Measurements from ENCODE around the gene GAPVD1. TPM values are rescaled to one million over a fixed set of nuclear protein-coding genes. Genes with fewer than 3 reads are reported as not detected.

Gene GAPVD1
- total and polyA plus RNA-seq, 2 of the 13 experiments (the other 11 are each of a cell fraction or from before 2014, with no cell fraction given): 11.1 to 33.2 TPM

- TF ChIP-seq ZNF318 (CRISPR knock-in tag; IDR thresholded peaks at IDR 0.05): 0 out of 2 replicates have a peak, but pooled peaks have one; percentile 70
- TF ChIP-seq ZSCAN12 (CRISPR knock-in tag; IDR thresholded peaks at IDR 0.05): no peak
- peak; percentile 65 for TF ChIP-seq PPARG (CRISPR knock-in tag; conservative IDR thresholded peaks at IDR 0.05)
- no peak for TF ChIP-seq GMEB1 (CRISPR knock-in tag; IDR thresholded peaks at IDR 0.05; ENCODE audit: borderline replicate concordance)
- TF ChIP-seq, protein P1, sequence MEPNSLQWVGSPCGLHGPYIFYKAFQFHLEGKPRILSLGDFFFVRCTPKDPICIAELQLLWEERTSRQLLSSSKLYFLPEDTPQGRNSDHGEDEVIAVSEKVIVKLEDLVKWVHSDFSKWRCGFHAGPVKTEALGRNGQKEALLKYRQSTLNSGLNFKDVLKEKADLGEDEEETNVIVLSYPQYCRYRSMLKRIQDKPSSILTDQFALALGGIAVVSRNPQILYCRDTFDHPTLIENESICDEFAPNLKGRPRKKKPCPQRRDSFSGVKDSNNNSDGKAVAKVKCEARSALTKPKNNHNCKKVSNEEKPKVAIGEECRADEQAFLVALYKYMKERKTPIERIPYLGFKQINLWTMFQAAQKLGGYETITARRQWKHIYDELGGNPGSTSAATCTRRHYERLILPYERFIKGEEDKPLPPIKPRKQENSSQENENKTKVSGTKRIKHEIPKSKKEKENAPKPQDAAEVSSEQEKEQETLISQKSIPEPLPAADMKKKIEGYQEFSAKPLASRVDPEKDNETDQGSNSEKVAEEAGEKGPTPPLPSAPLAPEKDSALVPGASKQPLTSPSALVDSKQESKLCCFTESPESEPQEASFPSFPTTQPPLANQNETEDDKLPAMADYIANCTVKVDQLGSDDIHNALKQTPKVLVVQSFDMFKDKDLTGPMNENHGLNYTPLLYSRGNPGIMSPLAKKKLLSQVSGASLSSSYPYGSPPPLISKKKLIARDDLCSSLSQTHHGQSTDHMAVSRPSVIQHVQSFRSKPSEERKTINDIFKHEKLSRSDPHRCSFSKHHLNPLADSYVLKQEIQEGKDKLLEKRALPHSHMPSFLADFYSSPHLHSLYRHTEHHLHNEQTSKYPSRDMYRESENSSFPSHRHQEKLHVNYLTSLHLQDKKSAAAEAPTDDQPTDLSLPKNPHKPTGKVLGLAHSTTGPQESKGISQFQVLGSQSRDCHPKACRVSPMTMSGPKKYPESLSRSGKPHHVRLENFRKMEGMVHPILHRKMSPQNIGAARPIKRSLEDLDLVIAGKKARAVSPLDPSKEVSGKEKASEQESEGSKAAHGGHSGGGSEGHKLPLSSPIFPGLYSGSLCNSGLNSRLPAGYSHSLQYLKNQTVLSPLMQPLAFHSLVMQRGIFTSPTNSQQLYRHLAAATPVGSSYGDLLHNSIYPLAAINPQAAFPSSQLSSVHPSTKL (CRISPR knock-in tag; IDR thresholded peaks at IDR 0.05): no peak
- TF ChIP-seq, protein P2, sequence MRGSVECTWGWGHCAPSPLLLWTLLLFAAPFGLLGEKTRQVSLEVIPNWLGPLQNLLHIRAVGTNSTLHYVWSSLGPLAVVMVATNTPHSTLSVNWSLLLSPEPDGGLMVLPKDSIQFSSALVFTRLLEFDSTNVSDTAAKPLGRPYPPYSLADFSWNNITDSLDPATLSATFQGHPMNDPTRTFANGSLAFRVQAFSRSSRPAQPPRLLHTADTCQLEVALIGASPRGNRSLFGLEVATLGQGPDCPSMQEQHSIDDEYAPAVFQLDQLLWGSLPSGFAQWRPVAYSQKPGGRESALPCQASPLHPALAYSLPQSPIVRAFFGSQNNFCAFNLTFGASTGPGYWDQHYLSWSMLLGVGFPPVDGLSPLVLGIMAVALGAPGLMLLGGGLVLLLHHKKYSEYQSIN (CRISPR knock-in tag; IDR thresholded peaks at IDR 0.05; ENCODE audit: borderline replicate concordance): no peak
- no peak for TF ChIP-seq YY1 (IDR thresholded peaks at IDR 0.05; ENCODE audit: insufficient read depth, insufficient replicate concordance, low read depth, low read length)
- TF ChIP-seq TCF7L2 (IDR thresholded peaks at IDR 0.05; ENCODE audit: low read depth, low read length): no peak
- TF ChIP-seq ZNF678 (CRISPR knock-in tag; IDR thresholded peaks at IDR 0.05): no peak
- no peak for TF ChIP-seq SIN3B (IDR thresholded peaks at IDR 0.05; ENCODE audit: low read length)
- TF ChIP-seq ZBTB38 (CRISPR knock-in tag; IDR thresholded peaks at IDR 0.05): no peak
- no peak for TF ChIP-seq ZNF207 (IDR thresholded peaks at IDR 0.05; ENCODE audit: borderline replicate concordance)
Observed at GRCh38 chr9:125241863-125242739, 19.5 kb upstream of the GAPVD1 start (continued).
